Measurements from ENCODE around the gene WDR26. TPM values are rescaled to one million over a fixed set of nuclear protein-coding genes. Genes with fewer than 3 reads are reported as not detected.

Gene WDR26
- total RNA-seq, 1 experiment from 2014 or later = 84.9 TPM

GRCh38 chr1:224458296-224458695 lies 23.7 kb upstream of the WDR26 start:
- Mint-ChIP-seq H3K9me3 (ENCODE audit: low read depth, unreplicated experiment) (no peaks in the 10 kb centered on the region), H3K36me3 (ENCODE audit: insufficient read depth, unreplicated experiment) (peaks cover 24% of the 10 kb centered on the region), H3K4me1 (ENCODE audit: low read depth, unreplicated experiment) (peaks cover 25% of the 10 kb centered on the region), H3K27ac (ENCODE audit: unreplicated experiment) (no peak overlapping the region), H3K27me3 (ENCODE audit: unreplicated experiment) (no peaks in the 10 kb centered on the region), H3K4me3 (ENCODE audit: low read depth, unreplicated experiment) (no peak overlapping the region)
- CTCF ChIA-PET = interaction anchor here (2.0 kb wide), 1 partner anchor 28 kb away, joined by 14 read pairs; no protein-coding TSS in a partner anchor
- intact Hi-C loops (cut with micrococcal nuclease; ENCODE audit: unreplicated experiment) = loop anchor here (5.0 kb wide), 1 partner anchor 41 kb away; no protein-coding TSS in a partner anchor
- TF ChIP-seq CTCF (IDR thresholded peaks at IDR 0.05; ENCODE audit: unreplicated experiment) = no peak
- no peak for DNase-seq
- no TSS peak for BruUV-seq (replicated peaks)

- Mint-ChIP-seq H3K36me3 (ENCODE audit: insufficient read depth, unreplicated experiment) (peaks cover 24% of the 10 kb centered on the region), H3K27ac (ENCODE audit: unreplicated experiment) (peak overlapping the region; percentile 54), H3K4me1 (ENCODE audit: low read depth, unreplicated experiment) (peaks cover 25% of the 10 kb centered on the region), H3K9me3 (ENCODE audit: low read depth, unreplicated experiment) (no peaks in the 10 kb centered on the region), H3K4me3 (ENCODE audit: low read depth, unreplicated experiment) (no peak overlapping the region), H3K27me3 (ENCODE audit: unreplicated experiment) (no peaks in the 10 kb centered on the region)
- no peak for DNase-seq
- BruUV-seq (replicated peaks) = no TSS peak
- TF ChIP-seq CTCF (IDR thresholded peaks at IDR 0.05; ENCODE audit: unreplicated experiment) = no peak
- intact Hi-C loops (cut with micrococcal nuclease; ENCODE audit: unreplicated experiment) = loop anchor here (5.0 kb wide), 1 partner anchor 40 kb away; no protein-coding TSS in a partner anchor
- CTCF ChIA-PET = interaction anchor here (0.7 to 2.0 kb wide), 7 partner anchors 27 to 1718 kb away, joined by 3 to 14 read pairs (median 4); no protein-coding TSS in a partner anchor
These were observed 23.2 kb upstream of the WDR26 start for GRCh38 chr1:224457782-224458144.

- Mint-ChIP-seq H3K27ac (ENCODE audit: unreplicated experiment) (peak overlapping the region; percentile 54), H3K4me1 (ENCODE audit: low read depth, unreplicated experiment) (peaks cover 25% of the 10 kb centered on the region), H3K4me3 (ENCODE audit: low read depth, unreplicated experiment) (peak overlapping the region; percentile 28), H3K36me3 (ENCODE audit: insufficient read depth, unreplicated experiment) (peaks cover 21% of the 10 kb centered on the region), H3K9me3 (ENCODE audit: low read depth, unreplicated experiment) (no peaks in the 10 kb centered on the region), H3K27me3 (ENCODE audit: unreplicated experiment) (no peaks in the 10 kb centered on the region)
- no peak for TF ChIP-seq CTCF (IDR thresholded peaks at IDR 0.05; ENCODE audit: unreplicated experiment)
- DNase-seq = no peak
- intact Hi-C loops (cut with micrococcal nuclease; ENCODE audit: unreplicated experiment) = loop anchor here (5.0 kb wide), 1 partner anchor 39 kb away; no protein-coding TSS in a partner anchor
- no TSS peak for BruUV-seq (replicated peaks)
- CTCF ChIA-PET = interaction anchor here (0.6 to 2.0 kb wide), 4 partner anchors 20 to 645 kb away, joined by 3 to 14 read pairs (median 4); no protein-coding TSS in a partner anchor
These were observed 22.0 kb upstream of the WDR26 start for GRCh38 chr1:224456637-224456953.

- peaks cover 25% of the 10 kb centered on the region for H3K4me1 Mint-ChIP-seq (ENCODE audit: low read depth, unreplicated experiment)
- H3K4me3 Mint-ChIP-seq (ENCODE audit: low read depth, unreplicated experiment) = peak overlapping the region; percentile 65
- peak overlapping the region; percentile 57 for H3K27ac Mint-ChIP-seq (ENCODE audit: unreplicated experiment)
These were observed 19.9 kb upstream of the WDR26 start for GRCh38 chr1:224454402-224455055.

More at GRCh38 chr1:224454402-224455055, 19.9 kb upstream of the WDR26 start:
- no peak for TF ChIP-seq CTCF (IDR thresholded peaks at IDR 0.05; ENCODE audit: unreplicated experiment)
- Mint-ChIP-seq H3K9me3 (ENCODE audit: low read depth, unreplicated experiment) (no peaks in the 10 kb centered on the region), H3K36me3 (ENCODE audit: insufficient read depth, unreplicated experiment) (peaks cover 21% of the 10 kb centered on the region), H3K27me3 (ENCODE audit: unreplicated experiment) (no peaks in the 10 kb centered on the region)
- no TSS peak for BruUV-seq (replicated peaks)
- intact Hi-C loops (cut with micrococcal nuclease; ENCODE audit: unreplicated experiment) = loop anchor here (1.0 to 5.0 kb wide), 3 partner anchors 18 to 97 kb away; no protein-coding TSS in a partner anchor
- CTCF ChIA-PET = interaction anchor here (0.6 to 1.3 kb wide), 4 partner anchors 11 to 92 kb away, joined by 3 to 5 read pairs (median 4); partner anchors contain the start of gene WDR26
- DNase-seq = peak; percentile 55
